K562 (cell line): Measurements from ENCODE around the gene GLCCI1. TPM values are rescaled to one million over a fixed set of nuclear protein-coding genes. Genes with fewer than 3 reads are reported as not detected.

Source experiments
- ATAC-seq: fragments of 200-7000 bp; cut with Tn5 transposase; 3 replicates; pipeline ENCODE4 v1.9.1; 2020; ENCODE audit warnings: moderate library complexity
- BruUV-seq: library from RNA; stranded (reverse); fragments of 400-500 nt; replicated peaks from 2 replicates; lab custom pipeline; 2021; lab: Mats Ljungman, UMichigan
- CTCF ChIA-PET: fragments of 300-600 bp; formaldehyde crosslinking; extraction: SDS; loops from one replicate; lab custom pipeline; 2021; ENCODE audit warnings: low intra/inter-chr PET ratio; lab: Yijun Ruan, JAX
- POLR2A ChIA-PET: fragments of 300-600, 350-650 bp; sonication (Branson Sonifier 250); formaldehyde crosslinking; extraction: SDS; loops from one replicate; lab custom pipeline; 2021; ENCODE audit warnings: antibody characterized with exemption, inconsistent platforms; lab: Yijun Ruan, JAX
- DNase-seq, 4 experiments: peaks; one replicate each; pipeline versions ENCODE4 v3.0.0 to v3.0.0-alpha.2; 2011 to 2018; ENCODE audit warnings: low spot score in 3 of 4, mixed read lengths in 3 of 4; ENCODE audit errors: extremely low read depth in 1 of 4
- FAIRE-seq: peaks from 2 replicates; lab custom pipeline; 2011; peaks lifted over from hg19 to GRCh38; lab: Jason Lieb, UNC
- H2AFZ ChIP-seq: 2 replicates; pipeline ENCODE4 v1.6.0; 2011; ENCODE audit warnings: low read depth, low read length, control low read depth, inconsistent platforms
- H3K27ac ChIP-seq: fragments of 200-600 bp; 3 replicates; pipeline ENCODE4 v1.8.0; 2011; ENCODE audit warnings: low read depth, mild to moderate bottlenecking, control low read depth, inconsistent platforms, low read length, moderate library complexity, mixed read lengths; ENCODE audit errors: extremely low read depth
- H3K27me3 ChIP-seq, 2 experiments: fragments of 300-600 bp in 1 of 2; 2 replicates in 1 of 2; 3 replicates in 1 of 2; pipeline versions ENCODE4 v1.6.0 to v1.8.0; 2011; ENCODE audit warnings: inconsistent platforms in 2 of 2, low read length in 2 of 2, mild to moderate bottlenecking in 1 of 2, mixed read lengths in 1 of 2, moderate library complexity in 1 of 2; ENCODE audit not compliant: control insufficient read depth in 2 of 2, insufficient read depth in 2 of 2
- H3K36me3 ChIP-seq: fragments of 300-600 bp; 3 replicates; pipeline ENCODE4 v1.8.0; 2011; ENCODE audit warnings: mild to moderate bottlenecking, low read length, inconsistent platforms; ENCODE audit not compliant: control insufficient read depth, insufficient read depth
- H3K4me1 ChIP-seq, 2 experiments: fragments of 200-600 bp in 1 of 2; replicated peaks in 1 of 2; 2 replicates in 1 of 2; 3 replicates in 1 of 2; pipeline versions ENCODE4 v1.5.1 to v1.8.0; 2011; ENCODE audit warnings: inconsistent platforms in 2 of 2, low read length in 2 of 2, mild to moderate bottlenecking in 1 of 2, mixed read lengths in 1 of 2, moderate library complexity in 1 of 2; ENCODE audit not compliant: control insufficient read depth in 2 of 2, insufficient read depth in 2 of 2
- H3K4me2 ChIP-seq: 2 replicates; pipeline ENCODE4 v1.6.1; 2011; ENCODE audit warnings: low read length, control low read depth, inconsistent platforms, mixed read lengths; ENCODE audit not compliant: insufficient read depth
- H3K4me3 ChIP-seq: fragments of 200-600 bp; sonication (generic), shearing (Covaris generic); 2 replicates; pipeline ENCODE4 v1.5.1; 2016; ENCODE audit warnings: control low read depth, inconsistent platforms
- H3K79me2 ChIP-seq: fragments of 200-600 bp; 3 replicates; pipeline ENCODE4 v1.8.0; 2011; ENCODE audit warnings: low read length, inconsistent platforms; ENCODE audit not compliant: control insufficient read depth, insufficient read depth
- H3K9ac ChIP-seq, 2 experiments: 2 replicates each; pipeline versions ENCODE4 v1.6.0 to v1.6.1; 2011; ENCODE audit warnings: low read depth in 2 of 2, low read length in 2 of 2, control low read depth in 1 of 2, inconsistent platforms in 1 of 2, mild to moderate bottlenecking in 1 of 2, mixed read lengths in 1 of 2; ENCODE audit not compliant: insufficient read depth in 1 of 2
- H3K9me1 ChIP-seq: one replicate; pipeline ENCODE4 v1.6.0; 2011; ENCODE audit warnings: inconsistent platforms, mild to moderate bottlenecking, low read length, moderate library complexity; ENCODE audit not compliant: control insufficient read depth, insufficient read depth
- H3K9me3 ChIP-seq: replicated peaks from 2 replicates; pipeline ENCODE4 v1.5.1; 2011; ENCODE audit warnings: low read depth, low read length, inconsistent platforms; ENCODE audit not compliant: control insufficient read depth, insufficient read depth
- H4K20me1 ChIP-seq: replicated peaks from 2 replicates; pipeline ENCODE4 v1.6.1; 2011; ENCODE audit warnings: low read length, inconsistent platforms, mixed read lengths; ENCODE audit not compliant: control insufficient read depth, insufficient read depth
- BRCA1 ChIP-seq, 2 experiments: fragments of 450-650 bp in 1 of 2; sonication (generic) in 1 of 2; formaldehyde crosslinking in 1 of 2; IDR thresholded peaks; 2 replicates each; pipeline versions ENCODE4 v1.5.0 to v1.6.1; 2017 to 2020; ENCODE audit warnings: mild to moderate bottlenecking in 1 of 2, missing genetic modification reagents in 1 of 2
- COPS2 ChIP-seq: fragments of 450-650 bp; conservative IDR thresholded peaks from 2 replicates; pipeline ENCODE4 v1.6.1; 2016; ENCODE audit warnings: mild to moderate bottlenecking, moderate library complexity
- ELF4 ChIP-seq: fragments of 450-650 bp; formaldehyde crosslinking; IDR thresholded peaks from 2 replicates; pipeline ENCODE4 v1.4.0; 2022; ENCODE audit warnings: missing genetic modification characterization
- FIP1L1 ChIP-seq: fragments of 200-400 bp; formaldehyde crosslinking; IDR thresholded peaks from 2 replicates; pipeline ENCODE4 v1.6.1; 2018; ENCODE audit warnings: mild to moderate bottlenecking, low read depth, low read length; ENCODE audit not compliant: poor library complexity, severe bottlenecking
- KDM2B ChIP-seq: fragments of 250-450 bp; sonication (Bioruptor Pico); IDR thresholded peaks from 2 replicates; pipeline ENCODE4 v1.8.0; 2021; ENCODE audit warnings: mild to moderate bottlenecking, moderate library complexity
- PHF21A ChIP-seq: fragments of 450-650 bp; IDR thresholded peaks from 2 replicates; pipeline ENCODE4 v1.6.1; 2017; ENCODE audit warnings: low read depth, borderline replicate concordance
- STAT5B ChIP-seq: fragments of 250-450 bp; sonication (Bioruptor Pico); IDR thresholded peaks from 2 replicates; pipeline ENCODE4 v1.8.0; 2021; ENCODE audit warnings: mild to moderate bottlenecking, inconsistent platforms
- THRB ChIP-seq: fragments of 450-650 bp; formaldehyde crosslinking; conservative IDR thresholded peaks from 2 replicates; pipeline ENCODE4 v1.4.0; 2022; ENCODE audit warnings: mild to moderate bottlenecking, missing genetic modification characterization
- VEZF1 ChIP-seq: fragments of 200-800 bp; sonication (Bioruptor generic); IDR thresholded peaks from 2 replicates; pipeline ENCODE4 v1.6.1; 2017; ENCODE audit warnings: missing genetic modification characterization, missing compliant biosample characterization
- WGBS: fragments of 100-300 bp; shearing (Covaris generic); methylation state at CpG from one replicate; pipeline ENCODE4 v1.1.6; 2016; ENCODE audit warnings: low coverage, mixed read lengths; ENCODE audit not compliant: insufficient coverage; ENCODE audit errors: missing lambda C conversion rate; 5-methylcytosine and 5-hydroxymethylcytosine counted together
- in situ Hi-C: fragments of 300-500 bp; cut with MboI; formaldehyde crosslinking; loops from 4 replicates; pipeline ENCODE4 v1.15.0; 2018; ENCODE audit warnings: inconsistent platforms, mixed read lengths
- intact Hi-C: fragments of 100-400 bp; cut with micrococcal nuclease; formaldehyde crosslinking; loops from 2 replicates; pipeline ENCODE4 v1.14.2; 2022
- polyA plus RNA-seq, 8 experiments: library from polyadenylated mRNA; depleted of rRNA in 4 of 8; stranded (reverse) in 5 of 8; unstranded in 3 of 8; fragments of >200 nt; fragmentation: Nextera tagmentation in 2 of 8; fragmentation: Illumina TruSeq in 1 of 8; extraction: Ambion mirVana in 2 of 8; extraction: Trizol in 1 of 8; gene quantifications; 2 replicates each; pipeline versions ENCODE4 v1.2.1 to v1.2.3, GENCODE V29; 2011 to 2014; ENCODE audit warnings: inconsistent platforms in 1 of 8, missing spikeins in 1 of 8
- total RNA-seq, 7 experiments: library from RNA; depleted of rRNA in 6 of 7; stranded (reverse); fragments of >200 nt in 6 of 7; fragmentation: Illumina TruSeq in 2 of 7; extraction: Trizol in 2 of 7; gene quantifications; 2 replicates each; pipeline versions ENCODE4 v1.2.1 to v1.2.3, GENCODE V29; 2011 to 2021; ENCODE audit warnings: low replicate concordance in 1 of 7
- TF ChIP-seq, protein P1 (sequence below): sonication (generic); formaldehyde crosslinking; IDR thresholded peaks from 2 replicates; pipeline ENCODE4 v1.8.0; 2022; ENCODE audit warnings: mild to moderate bottlenecking, missing genetic modification reagents

Gene GLCCI1
- total and polyA plus RNA-seq, 9 of the 15 experiments (the other 6 are each of a cell fraction or from before 2014, with no cell fraction given): 2.7 to 11.9 (median 7.2) TPM

GRCh38 chr7:8017423-8017822 is 48.8 kb downstream of the GLCCI1 start:
- DNase-seq: no peak
- in situ Hi-C loops: no loop called here
- BruUV-seq: no TSS peak
- TF ChIP-seq FIP1L1: no peak
- no peak for TF ChIP-seq PHF21A
- TF ChIP-seq ELF4 (CRISPR knock-in tag): no peak
- TF ChIP-seq STAT5B (CRISPR knock-in tag): no peak
- no peak for TF ChIP-seq KDM2B (CRISPR knock-in tag)
- intact Hi-C loops: no loop called here
- H3K4me3 ChIP-seq: no peak overlapping the region
- no peak overlapping the region for H3K4me2 ChIP-seq
- H3K27ac ChIP-seq: no peak overlapping the region
- no peaks in the 10 kb centered on the region for H3K9me3 ChIP-seq
- no peaks in the 10 kb centered on the region for H3K36me3 ChIP-seq
- no peaks in the 10 kb centered on the region for H3K79me2 ChIP-seq
- H4K20me1 ChIP-seq: no peaks in the 10 kb centered on the region
- POLR2A ChIA-PET: interaction anchor here (0.6 to 0.8 kb wide), 2 partner anchors 10 to 1188 kb away, joined by 3 read pairs; no protein-coding TSS in a partner anchor
- WGBS: 67% methylated on average over 1 of the region's 1 CpG
- H3K27me3 ChIP-seq: no peaks in the 10 kb centered on the region
- FAIRE-seq: no peak
- no peak for ATAC-seq
- CTCF ChIA-PET: no interaction called here
- H3K9ac ChIP-seq: no peak overlapping the region
- no peaks in the 10 kb centered on the region for H3K9me1 ChIP-seq
- H2AFZ ChIP-seq: no peak overlapping the region
- no peaks in the 10 kb centered on the region for H3K4me1 ChIP-seq

GRCh38 chr7:8018961-8019360 is 50.4 kb downstream of the GLCCI1 start:
- H3K27ac ChIP-seq: no peak overlapping the region
- ChIA-PET POLR2A (no interaction called here), CTCF (no interaction called here)
- in situ Hi-C loops: no loop called here
- intact Hi-C loops: no loop called here
- no peak overlapping the region for H3K9ac ChIP-seq
- no peak overlapping the region for H3K4me3 ChIP-seq
- DNase-seq (no peak), FAIRE-seq (no peak), ATAC-seq (no peak)
- H3K36me3 ChIP-seq: peaks cover 2% of the 10 kb centered on the region; the same call in 1 of the 3 replicates
- no peaks in the 10 kb centered on the region for H4K20me1 ChIP-seq
- WGBS: 63% methylated on average over 1 of the region's 1 CpG
- no peak overlapping the region for H2AFZ ChIP-seq
- H3K9me1 ChIP-seq: no peaks in the 10 kb centered on the region
- no peaks in the 10 kb centered on the region for H3K27me3 ChIP-seq
- no peaks in the 10 kb centered on the region for H3K79me2 ChIP-seq
- no peak overlapping the region for H3K4me2 ChIP-seq
- no TSS peak for BruUV-seq
- no peaks in the 10 kb centered on the region for H3K9me3 ChIP-seq
- no peaks in the 10 kb centered on the region for H3K4me1 ChIP-seq
- TF ChIP-seq COPS2: no peak
- no peak for TF ChIP-seq VEZF1 (CRISPR knock-in tag)
- TF ChIP-seq THRB (CRISPR knock-in tag): no peak
- TF ChIP-seq BRCA1 (IDR thresholded peaks at IDR 0.05): no peak
- TF ChIP-seq BRCA1 (CRISPR knock-in tag; IDR thresholded peaks at IDR 0.05): no peak
- TF ChIP-seq, protein P1, sequence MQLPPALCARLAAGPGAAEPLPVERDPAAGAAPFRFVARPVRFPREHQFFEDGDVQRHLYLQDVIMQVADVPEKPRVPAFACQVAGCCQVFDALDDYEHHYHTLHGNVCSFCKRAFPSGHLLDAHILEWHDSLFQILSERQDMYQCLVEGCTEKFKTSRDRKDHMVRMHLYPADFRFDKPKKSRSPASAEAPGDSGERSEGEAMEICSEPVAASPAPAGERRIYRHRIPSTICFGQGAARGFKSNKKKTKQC (CRISPR knock-in tag): no peak
